B cell (primary cell): ENCODE measurements around the gene ULK1. TPM values are rescaled to one million over a fixed set of nuclear protein-coding genes. Genes with fewer than 3 reads are reported as not detected.

Source experiments
- ATAC-seq: fragments of 200-7000 bp; cut with Tn5 transposase; one replicate; pipeline ENCODE4 v1.10.0; 2021; ENCODE audit warnings: low read depth, mild to moderate bottlenecking, moderate number of reproducible peaks, moderate library complexity
- CTCF ChIA-PET: fragments of 350-600 bp; sonication (Branson Sonifier 250); formaldehyde crosslinking; loops from one replicate; lab custom pipeline; 2021; ENCODE audit warnings: antibody characterized with exemption, inconsistent platforms; lab: Charles Lee
- POLR2A ChIA-PET: fragments of 350-600 bp; sonication (Branson Sonifier 250); formaldehyde crosslinking; loops from one replicate; lab custom pipeline; 2021; ENCODE audit warnings: antibody characterized with exemption; lab: Charles Lee
- DNase-seq: peaks from one replicate; pipeline ENCODE4 v3.0.0; 2013
- H2AFZ ChIP-seq: 2 replicates; pipeline ENCODE4 v1.6.1; 2012; ENCODE audit warnings: mild to moderate bottlenecking, low read depth, low read length; ENCODE audit not compliant: insufficient read depth, poor library complexity, severe bottlenecking
- H3K27ac ChIP-seq, 2 donors: 1 replicate in 1 of 2; 2 replicates in 1 of 2; pipeline ENCODE4 v1.5.1; 2012 to 2013; ENCODE audit warnings: low read length in 2 of 2, mild to moderate bottlenecking in 2 of 2, moderate library complexity in 1 of 2
- H3K27me3 ChIP-seq, 4 experiments: fragments of 200-600 bp in 1 of 4; sonication (generic) in 1 of 4; replicated peaks in 1 of 4; 1 replicate in 2 of 4; 2 replicates in 2 of 4; pipeline versions ENCODE4 v1.6.1 to v1.7.0; 2013 to 2016; ENCODE audit warnings: low read length in 3 of 4, mild to moderate bottlenecking in 2 of 4, mixed read lengths in 1 of 4, moderate library complexity in 1 of 4; ENCODE audit not compliant: insufficient read depth in 4 of 4, control insufficient read depth in 3 of 4; ENCODE audit errors: control extremely low read depth in 1 of 4
- H3K36me3 ChIP-seq, 2 experiments: replicated peaks in 1 of 2; 1 replicate in 1 of 2; 2 replicates in 1 of 2; pipeline versions ENCODE4 v1.6.1 to v1.7.1; 2013; ENCODE audit warnings: low read length in 1 of 2; ENCODE audit not compliant: insufficient read depth in 2 of 2, control insufficient read depth in 1 of 2; ENCODE audit errors: control extremely low read depth in 1 of 2, extremely low read depth in 1 of 2
- H3K4me1 ChIP-seq, 2 donors: fragments of 200-600 bp in 1 of 2; sonication (generic) in 1 of 2; 1 replicate in 1 of 2; 2 replicates in 1 of 2; pipeline versions ENCODE4 v1.5.1 to v1.6.1; 2013 to 2017; ENCODE audit warnings: low read length in 2 of 2; ENCODE audit not compliant: control insufficient read depth in 2 of 2, insufficient read depth in 2 of 2
- H3K4me2 ChIP-seq: replicated peaks from 2 replicates; pipeline ENCODE3; 2012; ENCODE audit warnings: mild to moderate bottlenecking, low read depth, low read length; ENCODE audit not compliant: poor library complexity, severe bottlenecking
- H3K4me3 ChIP-seq, 5 experiments: fragments of 200-600 bp in 1 of 5; sonication (generic) in 1 of 5; 1 replicate in 3 of 5; 2 replicates in 2 of 5; pipeline versions ENCODE4 v1.5.1 to v1.7.0; 2011 to 2016; ENCODE audit warnings: low read length in 4 of 5, mild to moderate bottlenecking in 4 of 5, low read depth in 2 of 5, control low read depth in 1 of 5, moderate library complexity in 1 of 5; ENCODE audit not compliant: insufficient read depth in 1 of 5; ENCODE audit errors: control extremely low read depth in 1 of 5, extremely low read depth in 1 of 5
- H3K79me2 ChIP-seq: fragments of 200-600 bp; sonication (generic); one replicate; pipeline ENCODE4 v1.6.0; 2016; ENCODE audit warnings: low read length; ENCODE audit not compliant: control insufficient read depth, insufficient read depth
- H3K9ac ChIP-seq: fragments of 200-600 bp; sonication (generic); 2 replicates; pipeline ENCODE4 v1.6.1; 2017; ENCODE audit warnings: mild to moderate bottlenecking, low read length, moderate library complexity
- H3K9me3 ChIP-seq, 3 donors: one replicate each; pipeline versions ENCODE4 v1.6.1 to v1.7.1; 2013; ENCODE audit warnings: low read length in 2 of 3; ENCODE audit not compliant: control insufficient read depth in 2 of 3, insufficient read depth in 1 of 3; ENCODE audit errors: control extremely low read depth in 1 of 3
- H4K20me1 ChIP-seq: 2 replicates; pipeline ENCODE4 v1.6.0; 2012; ENCODE audit warnings: mild to moderate bottlenecking, low read length; ENCODE audit not compliant: insufficient read depth, control insufficient read depth, poor library complexity, severe bottlenecking
- H3K27ac Mint-ChIP-seq: one replicate; pipeline ENCODE4 v1.8.0; 2021; ENCODE audit warnings: mixed read lengths
- H3K27me3 Mint-ChIP-seq: one replicate; pipeline ENCODE4 v1.8.0; 2021; ENCODE audit warnings: mixed read lengths
- H3K4me1 Mint-ChIP-seq: one replicate; pipeline ENCODE4 v1.8.0; 2021; ENCODE audit warnings: mixed read lengths
- H3K4me3 Mint-ChIP-seq: one replicate; pipeline ENCODE4 v1.8.0; 2021; ENCODE audit warnings: mixed read lengths
- H3K9me3 Mint-ChIP-seq: one replicate; pipeline ENCODE4 v1.8.0; 2022; ENCODE audit warnings: mixed read lengths; ENCODE audit not compliant: insufficient read depth
- EZH2 ChIP-seq: IDR thresholded peaks from 2 replicates; pipeline ENCODE4 v1.6.1; 2012; ENCODE audit warnings: borderline replicate concordance, low read depth, mild to moderate bottlenecking, moderate library complexity, low read length; ENCODE audit not compliant: insufficient read depth, poor library complexity, severe bottlenecking
- WGBS: methylation state at CpG from one replicate; pipeline ENCODE4 v1.1.5; 2013; ENCODE audit warnings: missing lambda C conversion rate; ENCODE audit not compliant: insufficient coverage; 5-methylcytosine and 5-hydroxymethylcytosine counted together
- intact Hi-C: fragments of 100-400 bp; cut with micrococcal nuclease; formaldehyde crosslinking; loops from one replicate; pipeline ENCODE4 v1.10.0; 2022
- polyA plus RNA-seq: library from polyadenylated mRNA; depleted of rRNA; stranded (reverse); fragments of >200 nt; gene quantifications from 2 replicates; pipeline ENCODE4 v1.2.3, GENCODE V29; 2012
- total RNA-seq, 2 donors: library from RNA; stranded (reverse); fragments of 120-200 nt in 1 of 2; gene quantifications; 1 replicate in 1 of 2; 2 replicates in 1 of 2; pipeline versions ENCODE4 v1.2.3 to v1.2.4, GENCODE V29; 2013 to 2022
- TF ChIP-seq, protein P1 (sequence below): fragments of 200-600 bp; IDR thresholded peaks from one replicate; pipeline ENCODE4 v1.8.0; 2022; ENCODE audit warnings: antibody characterized with exemption, mild to moderate bottlenecking

The ULK1 gene
- total and polyA plus RNA-seq, 2 donors (not counting 1 experiment from before 2014, with no cell fraction given), result 38.9 to 59.5 TPM

DNA sequence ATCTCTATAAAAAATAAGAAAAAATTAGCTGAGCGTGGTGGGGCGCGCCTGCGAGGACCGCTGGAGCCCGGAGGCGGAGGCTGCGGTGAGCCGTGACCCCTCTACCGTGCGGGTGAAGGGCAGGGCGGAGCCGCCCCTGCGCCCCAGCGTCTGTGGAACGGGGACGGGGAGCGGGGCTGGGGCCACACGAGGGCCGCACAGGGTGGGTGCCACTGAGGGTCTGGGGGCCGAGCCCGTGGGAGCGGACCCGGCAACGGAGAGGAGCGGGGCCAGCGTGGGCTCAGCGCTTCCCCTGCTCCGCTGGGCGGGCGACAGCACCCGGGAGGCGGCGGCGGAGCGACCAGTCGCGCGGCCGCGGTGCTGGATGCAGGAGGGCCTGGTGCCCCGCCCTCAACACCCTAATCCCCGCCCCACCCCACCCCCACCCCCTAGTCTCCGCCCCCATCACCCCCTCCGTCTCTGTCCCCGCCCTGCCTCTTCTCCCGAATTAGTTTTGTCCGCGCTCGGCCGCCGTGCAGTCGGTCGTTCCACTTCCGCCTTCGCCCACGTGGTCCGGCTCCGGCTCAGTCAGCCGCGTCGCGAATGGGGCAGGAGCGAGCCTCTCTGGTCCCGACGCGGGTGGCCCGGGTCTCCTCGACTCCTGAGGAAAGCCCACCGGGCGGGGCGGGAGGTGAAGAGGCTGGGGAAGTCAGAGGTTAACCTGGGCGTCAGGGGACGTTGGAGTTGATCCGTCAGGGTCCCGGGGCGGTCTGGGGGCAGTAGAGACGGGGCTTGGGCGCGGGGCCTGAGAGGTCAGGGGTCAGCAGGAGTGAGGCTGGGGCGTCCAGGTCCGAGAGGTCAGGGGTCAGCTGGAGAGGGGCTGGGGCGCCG is 34.5 kb downstream of the ULK1 start, which contains the start of gene PUS1:
Gene PUS1, plus strand, starts transcription at position 566 of the 870 bp plus-strand sequence. CDS start 447 bp downstream, outside the sequence.
- no peaks in the 10 kb centered on the region for H3K9me3 Mint-ChIP-seq
- ChIA-PET CTCF (interaction anchor here (0.7 to 1.5 kb wide), 3 partner anchors 20 to 93 kb away, joined by 3 to 4 read pairs (median 3); no protein-coding TSS in a partner anchor), POLR2A (interaction anchor here (0.6 to 1.8 kb wide), 6 partner anchors 18 to 100 kb away, joined by 3 to 7 read pairs (median 4); partner anchors contain the start of genes EP400 and MMP17)
- peak within 1 kb of the TSS; percentile 95 for H3K4me3 Mint-ChIP-seq
- TF ChIP-seq, protein P1, sequence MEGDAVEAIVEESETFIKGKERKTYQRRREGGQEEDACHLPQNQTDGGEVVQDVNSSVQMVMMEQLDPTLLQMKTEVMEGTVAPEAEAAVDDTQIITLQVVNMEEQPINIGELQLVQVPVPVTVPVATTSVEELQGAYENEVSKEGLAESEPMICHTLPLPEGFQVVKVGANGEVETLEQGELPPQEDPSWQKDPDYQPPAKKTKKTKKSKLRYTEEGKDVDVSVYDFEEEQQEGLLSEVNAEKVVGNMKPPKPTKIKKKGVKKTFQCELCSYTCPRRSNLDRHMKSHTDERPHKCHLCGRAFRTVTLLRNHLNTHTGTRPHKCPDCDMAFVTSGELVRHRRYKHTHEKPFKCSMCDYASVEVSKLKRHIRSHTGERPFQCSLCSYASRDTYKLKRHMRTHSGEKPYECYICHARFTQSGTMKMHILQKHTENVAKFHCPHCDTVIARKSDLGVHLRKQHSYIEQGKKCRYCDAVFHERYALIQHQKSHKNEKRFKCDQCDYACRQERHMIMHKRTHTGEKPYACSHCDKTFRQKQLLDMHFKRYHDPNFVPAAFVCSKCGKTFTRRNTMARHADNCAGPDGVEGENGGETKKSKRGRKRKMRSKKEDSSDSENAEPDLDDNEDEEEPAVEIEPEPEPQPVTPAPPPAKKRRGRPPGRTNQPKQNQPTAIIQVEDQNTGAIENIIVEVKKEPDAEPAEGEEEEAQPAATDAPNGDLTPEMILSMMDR, result no peak
- no peak for TF ChIP-seq EZH2
- H3K27ac Mint-ChIP-seq, result peak within 1 kb of the TSS; percentile 98
- H3K9ac ChIP-seq, result peak within 1 kb of the TSS; percentile 90
- DNase-seq, result peak; percentile 96
- peaks cover 33% of the 10 kb centered on the region for H3K4me1 Mint-ChIP-seq
- peak; percentile 82 for ATAC-seq
- intact Hi-C loops, result loop anchor here (1.0 to 10.0 kb wide), 6 partner anchors 20 to 1054 kb away; partner anchors contain the start of genes EP400, MMP17, RAN and ULK1
- peak within 1 kb of the TSS; percentile 33 to 94 (median 86) for H3K4me3 ChIP-seq
- H3K27ac ChIP-seq, result peak within 1 kb of the TSS; percentile 55 to 85
- H3K79me2 ChIP-seq, result peaks cover 9% of the 10 kb centered on the region
- under 1% methylated on average over 78 of the region's 84 CpGs for WGBS
- no peaks in the 10 kb centered on the region for H3K27me3 Mint-ChIP-seq
- peak within 1 kb of the TSS; percentile 99 for H3K4me2 ChIP-seq
- peaks cover 0 to 23% of the 10 kb centered on the region in 2 experiments for H3K36me3 ChIP-seq
- H3K27me3 ChIP-seq, result no peaks in the 10 kb centered on the region
- peak within 1 kb of the TSS; percentile 97 for H2AFZ ChIP-seq
- peaks cover 0 to 13% (median 0%) of the 10 kb centered on the region in 3 donors for H3K9me3 ChIP-seq
- no peaks in the 10 kb centered on the region for H4K20me1 ChIP-seq
- peaks cover 27 to 44% of the 10 kb centered on the region in 2 donors for H3K4me1 ChIP-seq
